CD4-positive, alpha-beta T cell treated with Interleukin-6 at 100 ng/mL for 8 hours (primary cell): ENCODE data around the gene AXIN2.

Experiments used
- DNase-seq: peaks from one replicate; pipeline ENCODE4 v3.0.0-alpha.2; 2020; ENCODE audit warnings: mixed read lengths, low spot score

The AXIN2 gene

GRCh38 chr17:65583921-65584603 is 22.6 kb upstream of the AXIN2 start:
- no peak for DNase-seq

- no peak for DNase-seq
Measured at GRCh38 chr17:65576939-65577338, 15.5 kb upstream of the AXIN2 start.

- no peak for DNase-seq
Measured at GRCh38 chr17:65573282-65573602, 11.8 kb upstream of the AXIN2 start.

GRCh38 chr17:65572581-65573281 is 11.3 kb upstream of the AXIN2 start:
- DNase-seq, result no peak

GRCh38 chr17:65572186-65572580 is 10.7 kb upstream of the AXIN2 start:
- DNase-seq, result no peak

- no peak for DNase-seq
Measured at GRCh38 chr17:65568918-65569317, 7.5 kb upstream of the AXIN2 start.

GRCh38 chr17:65567566-65567965 is 6.1 kb upstream of the AXIN2 start:
- DNase-seq, result no peak

- no peak for DNase-seq
Measured at GRCh38 chr17:65565559-65565958, 4.1 kb upstream of the AXIN2 start.

- no peak for DNase-seq
Measured at GRCh38 chr17:65564793-65565192, 3.3 kb upstream of the AXIN2 start.

GRCh38 chr17:65562206-65562531 is 721 bp upstream of the AXIN2 start:
- no peak for DNase-seq

- DNase-seq, result peak; percentile 73
Measured at GRCh38 chr17:65560628-65561451, 608 bp downstream of the AXIN2 start.

GRCh38 chr17:65559804-65560627 is 1.4 kb downstream of the AXIN2 start:
- no peak for DNase-seq

- DNase-seq, result no peak
Measured at GRCh38 chr17:65559461-65559803, 2.0 kb downstream of the AXIN2 start.

GRCh38 chr17:65558683-65559460 is 2.6 kb downstream of the AXIN2 start:
- no peak for DNase-seq

GRCh38 chr17:65558311-65558682 is 3.2 kb downstream of the AXIN2 start:
- DNase-seq, result no peak

GRCh38 chr17:65557349-65558310 is 3.8 kb downstream of the AXIN2 start:
- DNase-seq, result peak; percentile 39

GRCh38 chr17:65556910-65557348 is 4.5 kb downstream of the AXIN2 start:
- no peak for DNase-seq

GRCh38 chr17:65556014-65556909 is 5.2 kb downstream of the AXIN2 start:
- DNase-seq, result peak; percentile 85

- no peak for DNase-seq
Measured at GRCh38 chr17:65554553-65555223, 6.8 kb downstream of the AXIN2 start.
